ENCODE results near the gene SHISAL1. TPM values are rescaled to one million over a fixed set of nuclear protein-coding genes. Genes with fewer than 3 reads are reported as not detected.

SHISAL1 gene
- total RNA-seq, 1 donor from 2014 or later = 0.71 TPM

- no peak for TF ChIP-seq CTCF (IDR thresholded peaks at IDR 0.05; ENCODE audit: insufficient read depth, low read length, poor library complexity, severe bottlenecking)
- Histone ChIP-seq H3K36me3 (ENCODE audit: control insufficient read depth, insufficient read depth, low read length) (no peaks in the 10 kb centered on the region), H3K4me3 (ENCODE audit: low read depth, low read length) (no peak overlapping the region), H3K27me3 (ENCODE audit: control insufficient read depth, insufficient read depth, low read length) (no peaks in the 10 kb centered on the region)
- no peak for DNase-seq (ENCODE audit: low read depth)
These were observed 51.4 kb downstream of the SHISAL1 start for GRCh38 chr22:44261164-44261860.

- H3K27me3 ChIP-seq (ENCODE audit: control insufficient read depth, insufficient read depth, low read length) = no peaks in the 10 kb centered on the region
- DNase-seq (ENCODE audit: low read depth) = no peak
- no peak overlapping the region for H3K4me3 ChIP-seq (ENCODE audit: low read depth, low read length)
- no peaks in the 10 kb centered on the region for H3K36me3 ChIP-seq (ENCODE audit: control insufficient read depth, insufficient read depth, low read length)
- TF ChIP-seq CTCF (IDR thresholded peaks at IDR 0.05; ENCODE audit: insufficient read depth, low read length, poor library complexity, severe bottlenecking) = no peak
These were observed 52.3 kb downstream of the SHISAL1 start for GRCh38 chr22:44260216-44261035.

DNA sequence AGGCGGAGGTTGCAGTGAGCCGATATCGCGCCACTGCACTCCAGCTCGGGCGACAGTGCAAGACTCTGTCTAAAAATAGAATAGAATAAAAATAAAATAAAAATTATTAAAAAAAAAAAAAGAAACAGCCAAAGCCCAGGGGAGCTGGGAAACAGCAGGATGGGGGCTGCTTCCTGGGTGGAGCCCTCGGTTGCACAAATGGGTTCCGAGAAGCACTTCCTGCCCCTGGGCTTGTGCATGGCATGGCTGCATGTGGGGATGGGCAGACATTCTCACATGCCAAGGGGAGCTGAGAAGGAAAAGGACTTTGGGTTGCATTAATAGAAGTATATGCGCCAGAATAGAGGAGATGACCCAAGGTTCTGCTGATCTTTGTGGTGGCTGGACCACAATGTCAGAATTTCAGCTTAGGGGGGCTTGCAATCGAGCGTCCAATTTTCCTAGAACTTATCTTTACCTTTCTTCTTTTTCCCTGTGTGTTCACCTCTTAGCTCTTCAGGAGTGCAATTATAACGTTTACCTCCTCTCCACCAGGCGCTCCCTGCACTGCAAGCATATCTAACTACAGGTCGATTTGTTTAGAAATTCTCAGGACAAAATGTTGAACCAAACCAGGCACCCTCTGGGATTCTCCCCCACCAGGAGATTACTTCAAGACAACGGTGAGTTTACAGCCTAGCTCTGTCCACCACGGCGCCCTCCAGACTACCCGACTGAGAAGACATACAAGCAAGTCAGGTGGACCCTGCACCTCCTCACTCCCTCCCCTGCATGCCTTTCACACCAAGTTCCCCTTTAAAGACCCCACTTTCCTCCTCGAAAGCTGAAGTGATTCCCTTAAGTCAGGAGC is 53.2 kb downstream of the SHISAL1 start:
- Histone ChIP-seq H3K36me3 (ENCODE audit: control insufficient read depth, insufficient read depth, low read length) (no peaks in the 10 kb centered on the region), H3K27me3 (ENCODE audit: control insufficient read depth, insufficient read depth, low read length) (peaks cover 2% of the 10 kb centered on the region), H3K4me3 (ENCODE audit: low read depth, low read length) (no peak overlapping the region)
- TF ChIP-seq CTCF (IDR thresholded peaks at IDR 0.05; ENCODE audit: insufficient read depth, low read length, poor library complexity, severe bottlenecking) = no peak
- no peak for DNase-seq (ENCODE audit: low read depth)

DNA sequence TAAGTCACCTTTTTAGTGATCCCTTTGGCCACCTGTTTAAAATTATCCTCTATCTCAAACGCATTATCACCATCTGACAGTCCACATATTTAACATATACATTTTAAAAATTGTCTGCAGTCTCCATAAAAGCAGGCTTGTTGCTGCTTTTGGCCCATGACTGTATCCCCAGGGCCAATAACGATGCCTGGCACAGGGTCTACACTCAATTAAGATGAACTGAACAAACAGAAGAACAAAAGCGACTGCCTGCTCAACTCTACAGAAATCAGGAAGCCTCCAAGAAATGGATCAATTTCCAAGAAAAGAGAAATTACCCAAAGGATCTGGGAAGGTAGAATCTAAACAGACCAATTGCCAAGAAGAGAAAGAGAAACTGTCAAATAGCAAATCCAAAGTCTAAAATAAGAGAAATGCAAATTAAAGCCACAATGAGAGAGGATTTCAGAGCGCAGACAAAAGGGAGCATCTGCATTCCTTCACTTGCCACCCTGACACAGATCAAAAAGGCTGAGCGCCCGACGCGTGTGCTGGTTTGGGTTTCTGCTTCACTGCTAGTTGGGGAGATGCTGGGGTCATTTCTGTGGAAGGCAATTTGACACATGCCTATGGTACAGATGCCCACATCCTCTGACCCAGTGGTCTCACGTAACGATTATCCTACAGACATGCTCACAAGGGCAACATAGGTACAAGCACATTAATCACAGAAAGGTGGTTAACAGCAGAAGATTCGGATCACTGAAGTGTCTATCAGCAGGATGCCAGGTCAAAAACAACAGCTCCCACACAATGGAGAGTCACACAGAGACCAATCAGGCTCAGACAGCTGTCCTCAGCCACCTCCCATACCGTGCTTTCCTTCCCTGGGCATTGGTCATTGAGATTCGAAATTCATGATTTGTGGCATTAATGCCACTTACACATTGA is 55.9 kb downstream of the SHISAL1 start:
- Histone ChIP-seq H3K4me3 (ENCODE audit: low read depth, low read length) (no peak overlapping the region), H3K27me3 (ENCODE audit: control insufficient read depth, insufficient read depth, low read length) (peaks cover 3% of the 10 kb centered on the region), H3K36me3 (ENCODE audit: control insufficient read depth, insufficient read depth, low read length) (no peaks in the 10 kb centered on the region)
- no peak for DNase-seq (ENCODE audit: low read depth)
- TF ChIP-seq CTCF (IDR thresholded peaks at IDR 0.05; ENCODE audit: insufficient read depth, low read length, poor library complexity, severe bottlenecking) = no peak

DNA sequence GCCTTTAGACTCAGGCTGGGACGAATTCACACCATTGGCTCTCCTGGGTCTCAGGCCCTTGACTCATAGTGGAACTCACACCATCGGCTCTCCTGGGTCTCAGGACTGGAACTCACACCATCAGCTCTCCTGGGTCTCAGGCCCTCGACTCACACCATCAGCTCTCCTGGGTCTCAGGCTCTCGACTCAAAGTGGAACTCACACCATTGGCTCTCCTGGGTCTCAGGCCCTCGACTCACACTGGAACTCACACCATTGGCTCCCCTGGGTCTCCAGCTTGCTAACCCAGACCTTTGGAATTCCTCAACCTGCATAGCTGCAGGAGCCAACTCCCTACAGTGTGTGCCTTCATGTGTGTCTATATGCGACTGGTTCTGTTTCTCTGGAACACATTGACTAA is 56.7 kb downstream of the SHISAL1 start:
- H3K4me3 ChIP-seq (ENCODE audit: low read depth, low read length) = no peak overlapping the region
- no peaks in the 10 kb centered on the region for H3K36me3 ChIP-seq (ENCODE audit: control insufficient read depth, insufficient read depth, low read length)
- DNase-seq (ENCODE audit: low read depth) = no peak
- TF ChIP-seq CTCF (IDR thresholded peaks at IDR 0.05; ENCODE audit: insufficient read depth, low read length, poor library complexity, severe bottlenecking) = no peak
- peaks cover 3% of the 10 kb centered on the region for H3K27me3 ChIP-seq (ENCODE audit: control insufficient read depth, insufficient read depth, low read length)

Data from kidney epithelial cell (primary cell).